Esophagus muscularis mucosa (tissue), 3 donors: ENCODE measurements around the gene NOL6.

Experiments
- CTCF ChIP-seq, 3 experiments: fragments of 200-600 bp in 2 of 3; fragments of 450-650 bp in 1 of 3; sonication (generic) in 2 of 3; IDR thresholded peaks; one replicate each; pipeline ENCODE4 v1.5.1; 2017 to 2019; ENCODE audit warnings: antibody characterized with exemption in 3 of 3, mild to moderate bottlenecking in 2 of 3, moderate library complexity in 1 of 3
- POLR2A ChIP-seq: fragments of 450-650 bp; IDR thresholded peaks from one replicate; pipeline ENCODE4 v1.6.1; 2017; ENCODE audit warnings: antibody characterized with exemption, moderate library complexity, mild to moderate bottlenecking, low read depth

GRCh38 chr9:33498387-33498786, 24.7 kb upstream of the NOL6 start:
- TF ChIP-seq CTCF (IDR thresholded peaks at IDR 0.05) (no peak), POLR2A (no peak)
